T-helper 1 cell treated with Interleukin-12 subunit alpha and Interleukin-12 subunit beta and Interleukin-4 antibody, amounts not matched to agents 30 μg/mL and 1 μg/mL, for 36 hours (primary cell): ENCODE results near the gene F2.
A peak's percentile ranks its signal among the peaks of the same experiment; 100 is the strongest.
"Not testable (repeated sequence)": the region's sequence is repeated elsewhere in the genome, so short reads cannot be mapped to it uniquely, and the experiment has no call there.

ENCODE experiments used
- H3K27ac Mint-ChIP-seq: one replicate; pipeline ENCODE4 v1.8.0; 2021; ENCODE audit warnings: mild to moderate bottlenecking, mixed read lengths
- H3K27me3 Mint-ChIP-seq: one replicate; pipeline ENCODE4 v1.8.0; 2021; ENCODE audit warnings: low read depth, mixed read lengths
- H3K36me3 Mint-ChIP-seq: one replicate; pipeline ENCODE4 v1.8.0; 2021; ENCODE audit warnings: low read depth, mixed read lengths
- H3K4me1 Mint-ChIP-seq: one replicate; pipeline ENCODE4 v1.8.0; 2021; ENCODE audit warnings: low read depth, mixed read lengths
- H3K4me3 Mint-ChIP-seq: one replicate; pipeline ENCODE4 v1.8.0; 2021; ENCODE audit warnings: mild to moderate bottlenecking, moderate library complexity, mixed read lengths
- H3K9me3 Mint-ChIP-seq: one replicate; pipeline ENCODE4 v1.8.0; 2021; ENCODE audit warnings: mixed read lengths

F2 gene

GRCh38 chr11:46719048-46719542 lies at the start of gene F2:
F2 (plus strand) TSS chr11:46719213; CDS start chr11:46719236, 23 bp downstream.
- no peaks in the 10 kb centered on the region for H3K9me3 Mint-ChIP-seq
- no peak within 1 kb of the TSS for H3K27ac Mint-ChIP-seq
- no peak within 1 kb of the TSS for H3K4me3 Mint-ChIP-seq
- H3K36me3 Mint-ChIP-seq: no peaks in the 10 kb centered on the region
- H3K27me3 Mint-ChIP-seq: peaks cover 5% of the 10 kb centered on the region
- H3K4me1 Mint-ChIP-seq: peaks cover 6% of the 10 kb centered on the region

DNA sequence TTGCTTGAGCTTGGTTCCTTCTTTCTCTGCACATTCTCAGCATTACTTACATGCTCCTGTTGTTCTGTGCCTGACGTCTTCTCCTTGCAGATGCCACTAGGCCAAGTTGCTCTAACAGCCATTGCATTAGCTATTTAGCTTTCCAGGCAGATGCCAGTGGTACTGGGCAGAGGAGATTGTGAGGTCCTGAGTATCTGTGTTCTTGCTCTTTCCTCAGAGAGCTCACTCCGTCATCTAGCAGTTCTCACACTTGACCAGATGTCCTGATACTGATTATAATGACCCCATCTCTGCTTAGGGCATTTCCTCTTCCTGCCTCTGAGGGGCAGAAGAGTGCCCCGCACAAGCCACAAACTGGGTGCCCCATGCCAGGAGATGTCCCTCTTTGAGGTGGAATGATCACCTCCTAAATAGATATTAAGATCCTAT lies 49.3 kb upstream of the F2 start:
- Mint-ChIP-seq H3K36me3 (peaks cover 48% of the 10 kb centered on the region), H3K4me3 (no peak overlapping the region), H3K9me3 (no peaks in the 10 kb centered on the region), H3K27me3 (no peaks in the 10 kb centered on the region), H3K4me1 (peaks cover 40% of the 10 kb centered on the region), H3K27ac (peak overlapping the region; percentile 66)

DNA sequence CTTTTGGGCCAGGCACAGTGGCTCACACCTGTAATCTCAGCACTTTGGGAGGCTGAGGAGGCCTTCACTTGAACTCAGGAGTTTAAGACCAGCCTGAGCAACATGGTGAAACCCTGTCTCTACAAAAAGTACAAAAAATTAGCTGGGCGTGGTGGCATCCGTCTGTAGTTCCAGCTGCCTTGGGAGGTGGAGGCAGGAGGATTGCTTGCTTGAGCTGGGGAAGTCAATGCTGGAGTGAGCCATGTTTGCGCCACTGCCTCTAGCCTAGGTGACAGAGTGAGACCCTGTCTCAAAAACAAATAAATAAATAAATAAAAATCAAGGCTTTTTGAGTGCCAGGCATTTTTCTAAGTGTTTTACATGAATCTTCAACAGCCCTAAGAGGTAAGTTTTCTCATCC lies 48.5 kb upstream of the F2 start:
- H3K4me3 Mint-ChIP-seq, H3K9me3 Mint-ChIP-seq, H3K27me3 Mint-ChIP-seq: not testable (repeated sequence)
- Mint-ChIP-seq H3K36me3 (peaks cover 48% of the 10 kb centered on the region), H3K27ac (peak overlapping the region; percentile 84), H3K4me1 (peaks cover 43% of the 10 kb centered on the region)

DNA sequence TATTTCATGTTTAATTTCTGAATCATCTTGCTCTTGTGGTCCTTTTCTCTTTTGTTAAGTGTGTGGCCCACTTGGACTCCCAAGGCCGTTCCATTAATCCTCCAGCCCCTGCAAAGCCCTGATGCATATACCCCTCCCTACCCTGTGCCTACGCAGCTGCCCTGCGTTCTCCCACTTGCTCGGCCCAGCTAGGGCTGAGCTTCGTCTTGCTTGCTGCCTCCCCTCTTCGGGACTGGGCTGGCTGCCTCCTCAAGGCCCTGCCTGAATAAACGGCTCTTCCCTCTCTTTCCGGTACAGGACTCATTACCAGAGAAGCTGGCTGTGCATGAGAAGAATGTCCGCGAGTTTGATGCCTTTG lies 47.1 kb upstream of the F2 start:
- Mint-ChIP-seq H3K27ac (peak overlapping the region; percentile 84), H3K36me3 (peaks cover 47% of the 10 kb centered on the region), H3K9me3 (no peaks in the 10 kb centered on the region), H3K4me3 (peak overlapping the region; percentile 10), H3K4me1 (peaks cover 47% of the 10 kb centered on the region), H3K27me3 (no peaks in the 10 kb centered on the region)

DNA sequence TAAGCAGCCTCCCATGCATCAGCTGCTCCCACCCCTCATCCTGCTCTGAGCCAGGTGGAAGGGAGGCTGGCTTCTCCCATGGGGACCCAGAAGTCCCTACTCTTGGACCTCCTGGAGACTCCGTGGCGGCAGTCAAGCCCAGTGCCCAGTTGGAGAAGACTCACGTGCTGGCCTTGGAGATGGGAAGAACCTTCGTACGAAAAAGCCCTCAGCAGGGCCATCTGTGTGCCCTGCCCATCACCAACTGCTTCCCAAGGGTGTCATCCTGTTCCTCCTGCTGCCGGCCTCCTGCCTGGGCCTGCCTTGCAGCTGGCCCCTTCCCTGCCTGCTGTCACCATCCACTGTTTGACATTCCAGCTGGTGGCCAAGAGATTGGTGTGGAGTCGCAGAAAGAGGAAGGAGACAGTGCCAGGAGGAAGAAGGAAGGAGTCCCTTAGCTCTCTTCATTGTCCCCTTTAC lies 46.6 kb upstream of the F2 start:
- no peaks in the 10 kb centered on the region for H3K27me3 Mint-ChIP-seq
- H3K4me1 Mint-ChIP-seq: peaks cover 49% of the 10 kb centered on the region
- no peak overlapping the region for H3K4me3 Mint-ChIP-seq
- peak overlapping the region; percentile 86 for H3K27ac Mint-ChIP-seq
- H3K36me3 Mint-ChIP-seq: peaks cover 46% of the 10 kb centered on the region
- no peaks in the 10 kb centered on the region for H3K9me3 Mint-ChIP-seq

DNA sequence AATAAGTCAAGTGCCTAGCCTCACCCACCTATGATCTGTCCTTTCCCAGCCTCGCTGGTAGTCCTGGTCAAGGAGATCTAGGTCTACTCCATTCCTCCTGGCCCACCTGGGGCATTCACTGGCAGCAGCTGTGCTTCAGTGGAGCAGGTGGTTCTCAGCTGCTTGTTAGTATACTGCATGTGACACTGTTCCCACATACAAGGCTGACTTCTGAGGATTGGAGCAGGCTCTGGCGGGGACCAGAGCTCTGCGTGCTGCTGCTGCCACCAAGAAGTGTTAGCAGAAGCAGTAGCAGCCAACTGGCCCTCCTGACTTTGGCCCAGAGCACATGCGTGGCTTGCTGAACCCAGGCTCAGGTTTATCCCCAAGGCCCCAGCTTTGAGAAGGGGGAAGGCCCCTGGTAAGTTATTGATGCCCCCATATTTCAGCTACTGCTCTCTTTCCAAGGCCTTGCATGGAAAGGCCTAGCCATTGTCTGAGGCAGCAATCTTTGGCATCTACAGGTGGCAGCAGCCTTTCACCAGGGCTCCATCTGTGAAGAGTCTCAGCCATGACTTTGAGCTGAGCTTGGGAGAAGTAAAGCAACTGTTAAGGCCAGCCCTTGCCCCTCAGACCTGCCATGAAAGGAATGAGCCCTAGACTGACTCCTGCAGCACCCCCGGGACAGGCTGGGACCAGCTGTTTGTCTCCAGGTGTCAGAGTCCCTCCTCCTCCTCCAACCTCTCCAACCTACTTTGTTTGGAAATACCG lies 45.1 kb upstream of the F2 start:
- Mint-ChIP-seq H3K9me3 (no peaks in the 10 kb centered on the region), H3K27ac (peak overlapping the region; percentile 78), H3K36me3 (peaks cover 48% of the 10 kb centered on the region), H3K27me3 (no peaks in the 10 kb centered on the region), H3K4me1 (peaks cover 49% of the 10 kb centered on the region), H3K4me3 (no peak overlapping the region)

DNA sequence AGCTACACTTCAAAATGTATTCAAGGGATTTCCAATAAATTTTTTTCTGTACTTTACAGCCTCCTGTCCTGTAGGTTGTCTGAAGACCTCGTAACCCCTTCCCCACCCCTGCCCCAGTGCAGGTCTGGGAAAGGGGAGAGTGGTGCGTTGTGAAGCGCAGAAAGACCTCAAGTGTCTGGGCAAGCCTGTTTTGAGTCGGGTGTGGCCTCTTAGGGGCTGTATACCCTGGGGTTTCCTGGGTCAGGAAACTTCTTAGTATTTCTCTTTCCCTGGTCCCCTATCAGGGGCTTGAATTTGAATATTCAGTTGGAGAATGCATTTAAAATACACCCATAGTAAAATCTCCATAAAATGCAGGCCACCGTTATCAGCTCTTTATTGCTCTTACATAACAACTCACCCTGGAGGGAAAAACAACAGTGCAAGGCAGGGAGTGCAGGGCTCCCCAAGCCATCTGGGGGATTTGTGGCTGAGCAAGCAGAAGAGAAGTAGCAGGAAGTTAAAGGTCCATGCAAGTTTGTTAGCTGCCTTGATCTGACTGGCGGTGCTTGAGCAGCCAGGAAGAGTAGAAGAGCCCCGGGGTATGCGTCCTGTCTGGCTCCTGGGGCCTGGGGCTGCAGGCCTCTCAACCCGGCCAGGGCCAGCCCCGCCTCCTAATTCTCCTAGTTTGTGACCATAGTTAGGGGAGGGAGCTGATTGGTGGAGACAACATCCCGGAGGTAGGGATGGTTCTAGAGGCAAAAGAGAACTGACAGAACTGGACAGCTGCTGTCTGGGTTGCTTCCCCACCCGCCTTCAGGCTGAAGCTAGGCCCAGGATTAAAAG lies 44.3 kb upstream of the F2 start:
- H3K4me1 Mint-ChIP-seq: peaks cover 44% of the 10 kb centered on the region
- peak overlapping the region; percentile 78 for H3K27ac Mint-ChIP-seq
- no peaks in the 10 kb centered on the region for H3K27me3 Mint-ChIP-seq
- H3K36me3 Mint-ChIP-seq: peaks cover 42% of the 10 kb centered on the region
- no peak overlapping the region for H3K4me3 Mint-ChIP-seq
- no peaks in the 10 kb centered on the region for H3K9me3 Mint-ChIP-seq

DNA sequence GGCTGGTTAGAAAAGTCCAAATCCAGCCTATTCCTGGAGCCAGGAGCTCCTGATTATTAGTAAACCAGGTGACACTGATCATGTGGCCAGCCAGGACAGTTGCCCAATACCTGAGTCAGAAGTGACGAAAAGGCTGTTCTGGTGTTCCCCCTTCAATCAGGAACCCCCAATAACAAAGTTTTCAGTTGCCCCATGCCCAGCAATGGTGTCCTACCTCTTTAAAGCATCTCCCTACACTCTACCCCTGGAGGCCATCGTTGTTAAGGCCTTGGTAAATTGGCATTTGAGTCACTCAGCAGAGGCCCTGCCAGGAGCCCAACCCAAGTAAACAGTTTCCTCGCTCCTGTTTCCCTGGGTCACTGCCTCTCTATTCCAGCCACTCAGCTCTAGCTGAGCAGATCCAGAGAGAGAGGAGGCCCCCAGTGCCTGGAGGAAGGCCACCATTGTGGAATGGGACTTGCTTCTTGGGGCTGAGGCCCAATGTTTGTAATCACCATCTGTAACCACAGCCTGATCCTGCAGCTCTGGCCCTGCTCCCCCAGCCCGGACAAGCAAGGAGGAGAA lies 43.6 kb upstream of the F2 start:
- peaks cover 42% of the 10 kb centered on the region for H3K4me1 Mint-ChIP-seq
- peak overlapping the region; percentile 78 for H3K27ac Mint-ChIP-seq
- H3K4me3 Mint-ChIP-seq: no peak overlapping the region
- H3K36me3 Mint-ChIP-seq: peaks cover 40% of the 10 kb centered on the region
- H3K27me3 Mint-ChIP-seq: no peaks in the 10 kb centered on the region
- no peaks in the 10 kb centered on the region for H3K9me3 Mint-ChIP-seq

- Mint-ChIP-seq H3K27ac (no peak overlapping the region), H3K4me1 (peaks cover 38% of the 10 kb centered on the region), H3K36me3 (peaks cover 43% of the 10 kb centered on the region), H3K9me3 (no peaks in the 10 kb centered on the region), H3K27me3 (no peaks in the 10 kb centered on the region), H3K4me3 (no peak overlapping the region)
These were observed 43.1 kb upstream of the F2 start for GRCh38 chr11:46675949-46676348.

GRCh38 chr11:46676436-46677158 lies 42.4 kb upstream of the F2 start:
- H3K27ac Mint-ChIP-seq: peak overlapping the region; percentile 51
- H3K9me3 Mint-ChIP-seq: no peaks in the 10 kb centered on the region
- no peaks in the 10 kb centered on the region for H3K27me3 Mint-ChIP-seq
- H3K4me1 Mint-ChIP-seq: peaks cover 31% of the 10 kb centered on the region
- H3K4me3 Mint-ChIP-seq: no peak overlapping the region
- H3K36me3 Mint-ChIP-seq: peaks cover 40% of the 10 kb centered on the region

DNA sequence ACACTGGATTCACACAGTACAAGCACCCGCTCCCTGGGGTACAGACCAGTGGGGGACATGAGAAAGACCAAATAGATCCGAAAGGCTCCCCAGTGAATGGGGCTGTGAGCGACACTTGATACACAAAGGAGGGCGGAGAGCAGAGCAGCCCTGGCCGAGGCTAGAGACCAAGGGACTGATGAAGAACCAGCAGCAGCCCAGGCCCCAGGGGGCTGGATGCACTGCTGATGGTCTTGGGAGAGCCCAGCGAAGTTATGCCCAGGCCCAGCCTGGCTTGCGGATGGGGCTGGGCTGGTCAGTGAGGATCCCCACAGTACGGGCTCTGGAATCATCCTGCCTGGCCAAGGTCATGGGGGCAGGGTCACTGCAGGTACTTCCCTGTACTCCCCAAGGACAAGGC lies 41.8 kb upstream of the F2 start:
- H3K4me1 Mint-ChIP-seq: peaks cover 25% of the 10 kb centered on the region
- no peak overlapping the region for H3K4me3 Mint-ChIP-seq

GRCh38 chr11:46677991-46678740 lies 40.8 kb upstream of the F2 start:
- Mint-ChIP-seq H3K36me3 (peaks cover 25% of the 10 kb centered on the region), H3K4me1 (peaks cover 17% of the 10 kb centered on the region), H3K4me3 (no peak overlapping the region), H3K9me3 (no peaks in the 10 kb centered on the region), H3K27me3 (no peaks in the 10 kb centered on the region), H3K27ac (peak overlapping the region; percentile 41)

More for the DNA sequence above, 41.8 kb upstream of the F2 start:
- no peaks in the 10 kb centered on the region for H3K9me3 Mint-ChIP-seq
- H3K27me3 Mint-ChIP-seq: no peaks in the 10 kb centered on the region
- H3K27ac Mint-ChIP-seq: no peak overlapping the region
- H3K36me3 Mint-ChIP-seq: peaks cover 34% of the 10 kb centered on the region

DNA sequence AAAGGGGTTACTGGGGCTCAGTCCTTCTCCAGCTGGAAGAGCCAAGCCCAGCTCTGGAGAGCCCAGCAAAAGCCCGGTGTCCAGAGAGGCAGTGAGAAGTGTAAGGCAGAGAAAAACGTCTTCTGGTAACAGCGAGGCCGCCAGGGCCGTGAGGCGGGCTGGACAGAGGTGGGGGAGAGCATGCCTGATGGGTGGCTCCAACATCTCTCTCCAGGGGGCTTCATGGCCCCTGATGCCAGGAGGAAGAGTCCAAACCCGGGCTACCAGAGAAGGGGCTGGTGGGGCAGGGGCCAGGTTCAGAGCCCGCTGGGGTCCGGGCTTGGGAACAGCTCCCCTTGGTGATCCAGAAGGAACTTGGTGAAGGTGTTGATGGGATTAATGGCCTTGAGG lies 40.3 kb upstream of the F2 start:
- no peak overlapping the region for H3K4me3 Mint-ChIP-seq
- no peaks in the 10 kb centered on the region for H3K9me3 Mint-ChIP-seq
- H3K4me1 Mint-ChIP-seq: peaks cover 14% of the 10 kb centered on the region
- peaks cover 25% of the 10 kb centered on the region for H3K36me3 Mint-ChIP-seq
- no peaks in the 10 kb centered on the region for H3K27me3 Mint-ChIP-seq
- no peak overlapping the region for H3K27ac Mint-ChIP-seq
